Endothelial cell of umbilical vein (primary cell): ENCODE results near the gene TMEM151A. TPM values are rescaled to one million over a fixed set of nuclear protein-coding genes. Genes with fewer than 3 reads are reported as not detected.

Experiments used
- BruUV-seq: library from RNA; stranded (reverse); fragments of 400-500 nt; replicated peaks from 2 replicates; lab custom pipeline; 2021; lab: Mats Ljungman, UMichigan
- CTCF ChIA-PET: fragments of 300-600, 350-600 bp; sonication (Branson Sonifier 250); formaldehyde crosslinking; loops from one replicate; lab custom pipeline; 2021; ENCODE audit warnings: antibody characterized with exemption, inconsistent platforms; lab: Charles Lee
- POLR2A ChIA-PET: fragments of 300-600, 350-600 bp; sonication (Branson Sonifier 250); formaldehyde crosslinking; loops from one replicate; lab custom pipeline; 2021; ENCODE audit warnings: antibody characterized with exemption, inconsistent platforms; lab: Charles Lee
- DNase-seq: peaks from one replicate; pipeline ENCODE4 v3.0.0-alpha.2; 2011; ENCODE audit warnings: low read depth, low spot score
- FAIRE-seq: peaks from 2 replicates; lab custom pipeline; 2011; peaks lifted over from hg19 to GRCh38; lab: Jason Lieb, UNC
- H2AFZ ChIP-seq: 2 replicates; pipeline ENCODE4 v1.6.0; 2012; ENCODE audit warnings: low read depth, low read length, control low read depth, inconsistent platforms
- H3K27ac ChIP-seq: 2 replicates; pipeline ENCODE4 v1.5.1; 2011; ENCODE audit warnings: low read depth, mild to moderate bottlenecking, control low read depth, low read length, moderate library complexity; ENCODE audit not compliant: insufficient read depth
- H3K27me3 ChIP-seq, 2 experiments: 2 replicates each; pipeline versions ENCODE4 v1.6.0 to v1.6.1; 2011; ENCODE audit warnings: low read length in 2 of 2, mixed read lengths in 1 of 2; ENCODE audit not compliant: control insufficient read depth in 2 of 2, insufficient read depth in 2 of 2
- H3K36me3 ChIP-seq, 2 experiments: 2 replicates in 1 of 2; 3 replicates in 1 of 2; pipeline ENCODE4 v1.5.1; 2011; ENCODE audit warnings: low read length in 2 of 2, mild to moderate bottlenecking in 1 of 2, moderate library complexity in 1 of 2; ENCODE audit not compliant: control insufficient read depth in 2 of 2, insufficient read depth in 2 of 2; ENCODE audit errors: extremely low read depth in 1 of 2
- H3K4me1 ChIP-seq: 3 replicates; pipeline ENCODE4 v1.5.1; 2011; ENCODE audit warnings: mild to moderate bottlenecking, low read length; ENCODE audit not compliant: control insufficient read depth, insufficient read depth; ENCODE audit errors: extremely low read depth
- H3K4me2 ChIP-seq: 2 replicates; pipeline ENCODE4 v1.6.1; 2011; ENCODE audit warnings: low read length, control low read depth, mixed read lengths; ENCODE audit not compliant: insufficient read depth
- H3K4me3 ChIP-seq, 3 experiments: fragments of 200-600 bp in 1 of 3; sonication (generic), shearing (Covaris generic) in 1 of 3; replicated peaks in 1 of 3; 2 replicates each; pipeline ENCODE4 v1.5.1; 2011 to 2016; ENCODE audit warnings: control low read depth in 3 of 3, low read length in 3 of 3, mild to moderate bottlenecking in 2 of 3, inconsistent platforms in 1 of 3, low read depth in 1 of 3, moderate library complexity in 1 of 3; ENCODE audit not compliant: insufficient read depth in 1 of 3
- H3K79me2 ChIP-seq: 2 replicates; pipeline ENCODE4 v1.6.0; 2012; ENCODE audit warnings: low read length, inconsistent platforms; ENCODE audit not compliant: control insufficient read depth, insufficient read depth
- H3K9ac ChIP-seq: replicated peaks from 2 replicates; pipeline ENCODE3; 2011; ENCODE audit warnings: low read length, control low read depth; ENCODE audit not compliant: insufficient read depth; ENCODE audit errors: extremely low read depth
- H3K9me1 ChIP-seq: replicated peaks from 3 replicates; pipeline ENCODE4 v1.6.0; 2011; ENCODE audit warnings: mild to moderate bottlenecking, low read length; ENCODE audit not compliant: control insufficient read depth, insufficient read depth; ENCODE audit errors: extremely low read depth
- H3K9me3 ChIP-seq: replicated peaks from 2 replicates; pipeline ENCODE4 v1.5.1; 2012; ENCODE audit warnings: low read length, inconsistent platforms; ENCODE audit not compliant: control insufficient read depth, insufficient read depth
- H4K20me1 ChIP-seq: replicated peaks from 2 replicates; pipeline ENCODE3; 2011; ENCODE audit warnings: mild to moderate bottlenecking, low read length; ENCODE audit not compliant: control insufficient read depth, insufficient read depth; ENCODE audit errors: extremely low read depth
- CTCF ChIP-seq, 2 donors: IDR thresholded peaks; 1 replicate in 1 of 2; 2 replicates in 1 of 2; pipeline ENCODE4 v1.5.1; 2011; ENCODE audit warnings: low read length in 2 of 2, mild to moderate bottlenecking in 2 of 2, moderate library complexity in 2 of 2, control low read depth in 1 of 2, inconsistent platforms in 1 of 2, low read depth in 1 of 2; ENCODE audit not compliant: insufficient read depth in 1 of 2; ENCODE audit errors: extremely low read depth in 1 of 2
- EZH2 ChIP-seq: IDR thresholded peaks from 2 replicates; pipeline ENCODE4 v1.6.1; 2012; ENCODE audit warnings: borderline replicate concordance, low read depth, mild to moderate bottlenecking, moderate library complexity, low read length, inconsistent platforms; ENCODE audit not compliant: severe bottlenecking
- FOS ChIP-seq: IDR thresholded peaks from 2 replicates; pipeline ENCODE4 v1.6.1; 2011; ENCODE audit warnings: mild to moderate bottlenecking, low read length, moderate library complexity, borderline replicate concordance; ENCODE audit not compliant: insufficient read depth
- GATA2 ChIP-seq: IDR thresholded peaks from 2 replicates; pipeline ENCODE4 v1.7.0; 2011; ENCODE audit warnings: low read depth, mild to moderate bottlenecking, moderate library complexity, mixed read lengths, low read length; ENCODE audit not compliant: insufficient read length, insufficient read depth
- JUN ChIP-seq: IDR thresholded peaks from 2 replicates; pipeline ENCODE4 v1.6.1; 2011; ENCODE audit warnings: borderline replicate concordance, low read depth; ENCODE audit not compliant: insufficient read length, insufficient read depth
- MYC ChIP-seq: IDR thresholded peaks from one replicate; pipeline ENCODE4 v1.6.1; 2011; ENCODE audit warnings: mild to moderate bottlenecking, low read depth, low read length
- POLR2A ChIP-seq: IDR thresholded peaks from 2 replicates; pipeline ENCODE4 v1.6.1; 2012; ENCODE audit warnings: low read depth, mild to moderate bottlenecking, control low read depth, low read length
- POLR2AphosphoS5 ChIP-seq: IDR thresholded peaks from 2 replicates; pipeline ENCODE4 v1.6.1; 2012; ENCODE audit warnings: low read depth, mild to moderate bottlenecking, control low read depth, low read length, moderate library complexity; ENCODE audit not compliant: insufficient read depth
- dilution Hi-C: fragments of 300-500 bp; cut with MboI; formaldehyde crosslinking; loops from one replicate; pipeline ENCODE4 v1.15.0; 2019; ENCODE audit warnings: low sequenced_read_pairs; ENCODE audit not compliant: extremely low pct_ligation_motif_present
- intact Hi-C: fragments of 100-400 bp; cut with micrococcal nuclease; formaldehyde crosslinking; loops from one replicate; pipeline ENCODE4 v1.10.0; 2022
- polyA plus RNA-seq, 4 experiments: library from polyadenylated mRNA; depleted of rRNA in 3 of 4; stranded (reverse) in 3 of 4; unstranded in 1 of 4; fragments of >200 nt; gene quantifications; 2 replicates each; pipeline versions ENCODE4 v1.2.1 to v1.2.3, GENCODE V29; 2011 to 2012; ENCODE audit warnings: missing spikeins in 1 of 4
- total RNA-seq: library from RNA; stranded (reverse); gene quantifications from 2 replicates; pipeline ENCODE4 v1.2.3, GENCODE V29; 2021

TMEM151A gene
- total and polyA plus RNA-seq, 2 donors (not counting 3 experiments of a cell fraction or from before 2014, with no cell fraction given), result not detected

- Histone ChIP-seq H4K20me1 (no peaks in the 10 kb centered on the region), H3K27ac (no peak overlapping the region), H3K79me2 (no peaks in the 10 kb centered on the region), H2AFZ (no peak overlapping the region), H3K4me1 (no peaks in the 10 kb centered on the region), H3K4me3 (no peak overlapping the region), H3K9ac (no peak overlapping the region), H3K4me2 (no peak overlapping the region), H3K36me3 (peaks cover 0 to 32% of the 10 kb centered on the region in 2 experiments), H3K9me3 (no peaks in the 10 kb centered on the region), H3K9me1 (no peaks in the 10 kb centered on the region), H3K27me3 (no peaks in the 10 kb centered on the region)
- ChIA-PET CTCF (no interaction called here), POLR2A (no interaction called here)
- intact Hi-C loops (no loop called here), dilution Hi-C loops (no loop called here)
- DNase-seq, result no peak
- no peak for TF ChIP-seq POLR2A
- no peak for TF ChIP-seq EZH2
- no peak for TF ChIP-seq JUN
- no peak for TF ChIP-seq MYC
- no peak for TF ChIP-seq FOS
- TF ChIP-seq CTCF (IDR thresholded peaks at IDR 0.05; ENCODE audit: extremely low read depth in 1 of 2, insufficient read depth in 1 of 2, low read depth in 1 of 2, low read length in 2 of 2), result no peak
- no peak for TF ChIP-seq GATA2
- TF ChIP-seq POLR2AphosphoS5, result no peak
- no peak for FAIRE-seq
- TSS peak; percentile 71 for BruUV-seq
Measured at GRCh38 chr11:66243782-66244535, 47.7 kb upstream of the TMEM151A start.
